ENCODE results near the gene ILDR1.
"Not testable (repeated sequence)": the region's sequence is repeated elsewhere in the genome, so short reads cannot be mapped to it uniquely, and the experiment has no call there.

The ILDR1 gene

GRCh38 chr3:122021811-122022401, at the start of gene ILDR1:
ILDR1 (minus strand) TSS chr3:122022247; CDS start chr3:122022077, 170 bp downstream.
- DNase-seq (ENCODE audit: low spot score) = no peak

GRCh38 chr3:122067588-122068240, 45.7 kb upstream of the ILDR1 start:
- DNase-seq (ENCODE audit: low spot score) = no peak

GRCh38 chr3:122067214-122067550, 45.1 kb upstream of the ILDR1 start:
- no peak for DNase-seq (ENCODE audit: low spot score)

DNA sequence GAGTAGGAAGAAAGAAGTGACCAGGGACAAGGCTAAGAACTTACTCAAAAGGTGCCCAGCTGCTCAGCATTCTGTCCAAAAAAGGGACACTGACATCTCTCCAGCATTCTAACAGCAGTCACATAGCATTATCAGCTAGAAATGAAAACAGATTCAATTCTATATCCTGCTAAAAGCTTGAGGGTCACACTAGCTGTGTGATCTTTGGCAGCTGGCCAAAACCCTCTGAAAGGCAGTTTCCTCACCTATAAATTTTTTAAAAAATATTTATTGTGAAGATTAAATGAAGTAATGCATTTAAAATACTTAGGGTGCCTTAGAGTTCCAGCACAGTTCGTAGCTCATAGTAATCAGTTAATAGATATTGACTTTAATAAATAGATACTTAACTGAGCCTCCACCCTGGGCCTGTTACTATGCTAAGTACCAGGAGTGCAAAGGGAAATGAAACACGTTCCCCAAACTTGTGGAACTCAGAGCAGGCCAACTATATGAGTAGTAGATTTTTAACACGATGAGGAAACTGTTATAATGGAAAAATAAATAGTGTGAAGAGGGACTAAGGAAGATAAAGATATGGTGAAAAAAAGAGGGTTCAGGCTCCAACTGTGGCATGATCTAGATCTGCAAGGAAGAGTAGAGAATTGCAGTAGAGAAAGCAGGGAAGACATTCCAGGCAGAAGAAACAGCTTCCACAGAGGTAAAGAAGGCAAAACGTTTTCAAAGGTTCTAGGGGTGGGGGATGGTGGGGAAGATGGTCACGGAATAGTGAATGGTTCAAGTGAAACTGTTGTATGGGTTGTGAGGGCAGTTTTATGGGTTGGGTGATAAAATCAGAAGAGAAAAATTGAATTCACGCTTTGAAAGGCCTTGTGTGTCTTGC, 44.5 kb upstream of the ILDR1 start:
- DNase-seq (ENCODE audit: low spot score) = no peak

- DNase-seq (ENCODE audit: low spot score) = no peak
Measured at GRCh38 chr3:122064326-122064725, 42.3 kb upstream of the ILDR1 start.

GRCh38 chr3:122063908-122064307, 41.9 kb upstream of the ILDR1 start:
- no peak for DNase-seq (ENCODE audit: low spot score)

DNA sequence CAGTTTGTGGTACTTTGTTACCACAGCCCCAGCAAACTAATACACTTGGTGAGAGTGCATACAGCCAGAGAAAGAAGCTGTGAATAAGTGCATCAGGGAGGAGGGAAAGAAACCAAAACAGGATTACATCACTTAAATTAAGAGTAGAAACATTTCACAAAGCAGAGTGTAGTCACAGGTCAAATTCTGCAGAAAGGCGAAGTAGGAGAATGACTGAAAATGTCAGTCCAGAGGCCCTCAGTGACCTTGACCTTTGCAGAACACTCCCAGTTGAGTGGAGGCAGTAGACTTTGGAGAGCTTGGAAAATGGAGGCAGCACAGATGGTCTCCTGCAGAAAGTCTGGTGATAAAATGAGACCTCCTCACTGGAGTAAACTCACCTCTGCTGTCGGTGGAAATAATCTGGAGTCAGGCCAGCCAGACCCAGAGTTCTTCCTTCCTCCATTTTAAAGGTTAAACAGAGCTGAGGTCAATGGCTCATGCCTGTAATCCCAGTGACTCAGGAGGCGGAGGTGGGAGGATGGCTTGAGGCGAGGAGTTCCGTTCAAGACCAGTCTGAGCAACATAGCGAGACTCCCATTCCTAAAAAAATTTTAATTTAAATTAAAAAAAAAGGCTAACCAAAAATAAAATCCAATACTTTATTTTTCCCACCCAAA, 38.1 kb upstream of the ILDR1 start:
- DNase-seq (ENCODE audit: low spot score) = no peak

GRCh38 chr3:122058294-122058693, 36.2 kb upstream of the ILDR1 start:
- no peak for DNase-seq (ENCODE audit: low spot score)

DNA sequence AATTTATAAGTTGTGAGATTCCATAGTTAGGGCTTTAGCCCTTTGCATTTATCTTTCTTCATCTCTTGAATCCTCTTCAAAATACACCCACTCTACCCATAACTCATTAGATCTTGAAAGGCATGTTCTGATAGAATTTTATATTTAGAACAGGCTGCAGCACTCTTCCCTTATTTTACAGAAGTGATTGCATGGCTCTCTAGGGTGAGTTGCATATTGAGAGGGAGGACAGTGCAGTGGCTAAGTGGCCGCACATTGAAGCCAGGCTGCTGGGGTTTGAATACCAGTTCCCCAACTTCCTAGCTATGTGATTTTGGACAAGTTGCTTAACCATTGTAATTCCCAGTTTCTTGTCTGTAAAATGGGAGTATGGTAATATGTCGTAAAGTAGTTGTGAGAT, 35.6 kb upstream of the ILDR1 start:
- DNase-seq (ENCODE audit: low spot score) = no peak

- DNase-seq (ENCODE audit: low spot score) = no peak
Measured at GRCh38 chr3:122055215-122055614, 33.2 kb upstream of the ILDR1 start, which contains the start of gene CD86. CD86 (plus strand) TSS chr3:122055362; CDS start chr3:122055490, 128 bp downstream.

DNA sequence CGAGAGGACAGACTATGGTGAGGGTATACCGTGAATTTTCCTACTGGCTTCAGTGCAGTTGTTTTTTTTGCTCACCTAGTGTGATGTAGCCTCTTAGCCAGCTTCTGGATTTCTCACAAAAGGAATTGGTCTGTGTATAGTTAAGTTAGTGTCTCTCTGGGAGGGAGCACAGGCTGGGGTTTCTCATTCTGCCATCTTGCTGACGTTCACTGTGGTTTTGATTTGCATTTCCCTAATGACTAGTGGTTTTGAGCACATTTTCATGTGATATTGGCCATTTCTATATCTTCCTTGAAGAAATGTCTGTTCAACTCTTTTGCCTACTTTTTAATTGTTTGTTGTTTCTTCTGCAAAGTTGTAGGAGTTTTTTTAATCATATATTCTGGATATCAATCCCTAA, 30.9 kb upstream of the ILDR1 start:
- DNase-seq (ENCODE audit: low spot score) = no peak

DNA sequence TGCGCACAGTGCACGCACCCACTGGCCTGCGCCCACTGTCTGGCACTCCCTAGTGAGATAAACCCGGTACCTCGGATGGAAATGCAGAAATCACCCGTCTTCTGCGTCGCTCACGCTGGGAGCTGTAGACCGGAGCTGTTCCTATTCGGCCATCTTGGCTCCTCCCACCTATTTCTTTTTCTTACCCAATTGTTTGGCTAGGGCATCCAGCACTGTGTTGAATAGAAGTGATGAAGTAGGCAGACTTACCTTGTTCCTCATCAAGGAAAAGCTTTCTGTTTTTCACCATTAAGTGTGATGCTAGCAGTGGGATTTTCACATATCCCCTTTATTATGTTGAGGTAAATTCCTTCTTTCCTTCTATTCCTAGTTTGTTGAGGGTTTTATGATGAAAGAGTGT, 25.7 kb upstream of the ILDR1 start:
- not testable (repeated sequence) for DNase-seq (ENCODE audit: low spot score)

DNA sequence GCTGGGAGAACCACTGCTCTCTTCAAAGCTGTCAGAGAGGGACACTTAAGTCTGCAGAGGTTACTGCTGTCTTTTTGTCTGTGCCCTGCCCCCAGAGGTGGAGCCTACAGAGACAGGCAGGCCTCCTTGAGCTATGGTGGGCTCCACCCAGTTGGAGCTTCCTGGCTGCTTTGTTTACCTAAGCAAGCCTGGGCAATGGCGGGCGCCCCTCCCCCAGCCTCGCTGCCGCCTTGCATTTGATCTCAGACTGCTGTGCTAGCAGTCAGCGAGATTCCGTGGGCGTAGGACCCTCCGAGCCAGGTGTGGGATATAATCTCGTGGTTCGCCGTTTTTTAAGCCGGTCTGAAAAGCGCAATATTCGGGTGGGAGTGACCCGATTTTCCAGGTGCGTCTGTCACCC, 25.2 kb upstream of the ILDR1 start:
- not testable (repeated sequence) for DNase-seq (ENCODE audit: low spot score)

GRCh38 chr3:122033023-122033422, 11.0 kb upstream of the ILDR1 start:
- DNase-seq (ENCODE audit: low spot score) = no peak

DNA sequence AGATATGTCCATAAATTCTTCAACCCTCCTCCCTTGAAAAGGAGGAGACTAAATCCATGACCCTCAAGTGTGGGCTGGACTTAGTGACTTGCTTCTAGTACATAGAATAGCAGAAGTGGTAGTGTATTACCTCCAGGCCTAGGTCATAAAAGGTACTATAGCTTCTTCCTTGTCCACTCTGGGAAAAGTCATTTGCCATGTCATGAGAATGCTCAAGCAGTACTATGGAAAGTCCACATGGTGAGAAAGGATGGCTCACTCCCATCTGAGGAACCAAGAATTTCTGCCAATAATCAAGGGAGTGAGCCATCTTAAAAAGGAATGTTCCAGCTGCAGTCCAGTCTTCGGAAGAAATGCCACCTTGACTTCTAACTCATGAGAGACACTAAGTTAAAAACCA, 10.5 kb upstream of the ILDR1 start:
- DNase-seq (ENCODE audit: low spot score) = no peak

- no peak for DNase-seq (ENCODE audit: low spot score)
Measured at GRCh38 chr3:122031123-122031468, 9.0 kb upstream of the ILDR1 start.

DNA sequence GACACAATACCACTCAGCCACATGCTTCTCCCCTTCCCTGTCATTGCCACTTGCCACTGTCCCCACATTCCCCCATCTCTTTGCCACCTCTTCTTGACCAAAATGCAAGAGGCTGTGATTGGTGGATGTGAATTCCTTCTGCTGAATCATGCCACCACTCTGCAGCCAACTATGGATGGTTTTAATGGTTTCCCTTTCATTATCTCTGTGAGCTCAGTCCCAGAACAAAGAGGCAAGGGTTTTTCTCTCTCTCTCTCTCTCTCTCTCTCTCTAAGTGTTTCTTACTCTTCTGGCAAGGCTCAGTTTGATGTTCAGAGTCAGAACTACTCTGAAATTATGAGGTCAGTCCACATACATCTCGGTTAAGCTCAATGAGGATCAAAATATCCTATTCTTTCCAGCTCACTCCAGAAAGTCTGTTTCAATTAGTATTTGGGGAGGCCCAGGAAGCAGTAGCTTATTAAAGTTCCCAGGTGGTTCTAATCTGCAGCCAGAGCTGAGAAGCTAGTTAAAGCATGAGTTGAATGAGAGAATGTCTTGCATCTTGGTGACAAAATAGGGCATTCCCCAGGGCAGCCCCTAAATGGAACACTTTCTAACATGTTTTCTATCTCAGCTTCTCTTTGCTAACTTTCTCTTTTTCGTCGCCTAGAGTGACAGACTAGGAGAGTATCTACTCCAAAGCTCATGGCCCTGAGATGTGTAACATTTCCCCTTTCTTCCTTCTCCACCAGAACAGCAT, 8.5 kb upstream of the ILDR1 start:
- no peak for DNase-seq (ENCODE audit: low spot score)

DNA sequence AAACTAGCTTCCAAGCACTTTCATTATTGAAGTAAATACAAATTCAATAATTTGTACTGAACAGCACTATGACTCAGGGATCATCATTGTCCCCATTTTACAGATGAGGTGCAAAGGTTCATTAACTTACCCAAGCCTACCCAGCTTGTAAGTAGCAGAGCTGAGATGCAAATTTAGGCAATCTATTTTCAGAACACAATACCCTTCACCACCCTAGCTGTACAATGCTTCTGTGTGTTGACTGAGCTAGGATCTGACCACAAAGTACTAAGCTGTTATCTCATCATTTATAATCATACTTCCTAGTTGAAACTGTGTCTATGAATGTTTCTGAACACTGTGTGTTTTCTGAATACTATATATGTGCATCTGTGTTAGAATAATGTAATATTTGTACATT, 3.2 kb upstream of the ILDR1 start:
- DNase-seq (ENCODE audit: low spot score) = no peak

DNA sequence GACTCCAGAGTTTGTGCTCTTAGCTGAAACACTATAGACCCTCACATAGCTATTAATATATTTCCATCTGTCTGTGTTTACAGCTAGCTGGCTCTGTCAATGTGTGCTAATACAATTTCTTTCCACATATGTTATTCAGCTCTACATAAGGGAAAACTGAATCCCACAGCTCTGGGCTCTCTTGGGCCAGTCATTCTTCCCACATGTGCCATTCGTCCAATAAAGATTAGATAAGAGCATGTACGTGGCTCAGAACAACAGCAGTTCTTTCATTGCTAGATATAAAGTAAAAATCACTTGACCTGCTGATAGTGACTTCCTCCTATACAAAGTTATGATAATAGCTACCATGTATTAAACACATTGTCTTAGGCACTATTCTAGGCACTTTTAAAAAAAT, 2.8 kb upstream of the ILDR1 start:
- no peak for DNase-seq (ENCODE audit: low spot score)

GRCh38 chr3:122023335-122023910, 1.4 kb upstream of the ILDR1 start:
- DNase-seq (ENCODE audit: low spot score) = no peak

GRCh38 chr3:122021037-122021436, 1.0 kb downstream of the ILDR1 start:
- DNase-seq (ENCODE audit: low spot score) = no peak

GRCh38 chr3:122019493-122019892, 2.6 kb downstream of the ILDR1 start:
- DNase-seq (ENCODE audit: low spot score) = no peak
